HuH-7.5 (cell line): ENCODE results near the gene HSFX3.
"Not testable (repeated sequence)": the region's sequence is repeated elsewhere in the genome, so short reads cannot be mapped to it uniquely, and the experiment has no call there.

Experiments used
- DNase-seq: peaks from one replicate; pipeline ENCODE4 v3.0.0; 2011; ENCODE audit warnings: low spot score

HSFX3 gene, protein sequence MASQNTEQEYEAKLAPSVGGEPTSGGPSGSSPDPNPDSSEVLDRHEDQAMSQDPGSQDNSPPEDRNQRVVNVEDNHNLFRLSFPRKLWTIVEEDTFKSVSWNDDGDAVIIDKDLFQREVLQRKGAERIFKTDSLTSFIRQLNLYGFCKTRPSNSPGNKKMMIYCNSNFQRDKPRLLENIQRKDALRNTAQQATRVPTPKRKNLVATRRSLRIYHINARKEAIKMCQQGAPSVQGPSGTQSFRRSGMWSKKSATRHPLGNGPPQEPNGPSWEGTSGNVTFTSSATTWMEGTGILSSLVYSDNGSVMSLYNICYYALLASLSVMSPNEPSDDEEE

DNA sequence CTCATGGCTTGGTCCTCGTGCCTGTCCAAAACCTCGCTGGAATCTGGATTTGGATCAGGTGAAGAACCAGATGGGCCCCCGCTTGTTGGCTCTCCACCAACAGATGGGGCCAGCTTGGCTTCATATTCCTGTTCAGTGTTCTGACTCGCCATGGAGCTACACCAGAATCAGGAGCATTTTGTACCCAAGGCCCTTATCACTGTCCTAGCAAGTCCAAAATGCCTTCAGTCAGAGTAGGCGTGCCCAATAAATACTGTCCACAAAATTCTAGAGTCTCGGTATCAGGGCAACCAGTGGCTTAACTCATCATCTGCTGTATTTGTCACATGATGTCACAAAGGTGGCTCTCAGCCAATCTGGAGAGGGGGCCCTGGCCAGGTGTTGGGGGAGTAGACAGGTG is at the start of gene HSFX3:
HSFX3 (minus strand) TSS at position 224 of the 400 bp plus-strand sequence; CDS start at position 152, 72 bp downstream.
- not testable (repeated sequence) for DNase-seq

DNA sequence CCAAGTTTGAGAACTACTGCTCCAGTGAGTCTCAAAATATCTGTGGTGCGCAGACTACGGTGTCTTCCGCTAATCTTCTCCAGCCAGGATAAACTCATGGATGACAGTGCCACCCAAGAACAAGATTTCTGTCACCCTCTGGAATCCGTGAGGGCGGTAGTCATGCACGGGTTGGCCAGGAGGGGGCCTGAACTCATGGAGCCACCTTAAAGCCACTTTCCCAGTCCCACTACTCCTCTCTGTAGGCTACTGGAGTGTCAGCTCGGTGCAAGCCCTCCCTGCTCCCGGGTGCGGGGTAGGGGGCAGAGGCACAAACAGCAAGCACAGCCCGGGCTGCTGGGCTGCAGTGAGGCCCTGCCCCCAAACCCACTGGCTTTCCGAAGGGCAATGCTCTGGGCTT is 48.9 kb upstream of the HSFX3 start:
- DNase-seq, result not testable (repeated sequence)

GRCh38 chrX:149595943-149596342 is 46.2 kb upstream of the HSFX3 start:
- DNase-seq, result not testable (repeated sequence)

GRCh38 chrX:149595214-149595613 is 45.5 kb upstream of the HSFX3 start, which contains the start of gene HSFX2:
HSFX2 (minus strand) TSS chrX:149595314; CDS start chrX:149594700, 614 bp downstream.
- DNase-seq, result not testable (repeated sequence)

DNA sequence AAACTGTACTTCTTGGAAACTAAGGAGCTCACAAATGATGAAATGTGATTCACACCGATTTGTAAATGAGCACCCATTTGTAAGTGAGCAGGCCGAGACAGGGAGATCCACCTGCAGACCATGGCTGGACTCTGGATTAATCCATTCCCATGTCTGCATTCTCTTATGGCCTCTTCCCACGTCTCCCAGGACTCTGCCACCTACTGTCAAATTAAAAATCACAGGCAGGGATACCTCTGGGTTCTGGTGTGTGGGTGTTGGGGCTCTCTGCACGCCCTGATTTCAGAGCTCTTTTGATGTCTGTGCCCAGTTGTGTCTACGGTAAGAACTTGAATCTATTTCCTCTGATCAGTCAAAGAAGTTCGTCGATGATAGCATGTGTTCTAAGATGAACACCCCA is 41.3 kb upstream of the HSFX3 start:
- DNase-seq, result not testable (repeated sequence)

DNA sequence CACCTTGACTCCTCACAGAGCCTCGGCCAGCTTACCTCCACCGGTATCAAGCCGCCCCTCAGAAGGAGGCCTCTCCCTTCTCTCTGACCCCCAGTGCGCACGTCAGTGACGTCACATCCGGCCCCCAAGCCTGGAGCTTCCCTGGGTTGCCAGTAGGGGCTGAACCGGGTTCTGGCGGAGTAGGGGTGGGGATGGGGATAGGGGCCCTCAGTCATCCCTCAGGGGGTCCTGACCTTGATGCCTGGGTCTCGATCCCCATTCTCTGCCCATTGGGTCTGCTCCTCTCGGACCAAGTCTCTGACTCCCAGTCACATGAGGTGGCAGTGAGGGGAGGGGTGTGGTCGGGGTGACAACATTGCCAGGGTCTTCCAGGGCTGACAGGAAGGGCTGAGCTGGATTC is 37.6 kb upstream of the HSFX3 start, which contains the start of gene MAGEA9B:
MAGEA9B (minus strand) TSS at position 101 of the 400 bp plus-strand sequence. CDS start 4,280 bp downstream, outside the sequence.
- not testable (repeated sequence) for DNase-seq

DNA sequence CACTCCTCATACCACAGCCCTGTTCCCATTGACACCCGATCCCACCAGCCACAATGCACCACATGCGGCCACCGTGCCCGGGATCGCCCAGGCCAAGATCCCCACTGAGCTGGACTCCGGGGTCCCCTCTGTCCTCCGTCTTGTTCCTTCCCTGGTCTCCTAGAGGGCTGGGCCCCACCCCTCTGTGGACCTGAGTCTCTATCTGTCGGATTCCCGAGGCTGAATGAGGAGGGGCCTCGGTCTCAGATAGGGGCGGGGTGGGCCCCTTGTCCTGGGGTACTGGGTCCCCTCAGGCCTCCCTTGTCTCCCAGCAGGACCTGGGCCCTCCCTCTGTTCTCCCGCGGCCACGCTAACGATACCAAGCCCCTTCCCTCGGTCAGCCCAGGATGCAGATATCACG is 35.9 kb upstream of the HSFX3 start:
- DNase-seq, result not testable (repeated sequence)

DNA sequence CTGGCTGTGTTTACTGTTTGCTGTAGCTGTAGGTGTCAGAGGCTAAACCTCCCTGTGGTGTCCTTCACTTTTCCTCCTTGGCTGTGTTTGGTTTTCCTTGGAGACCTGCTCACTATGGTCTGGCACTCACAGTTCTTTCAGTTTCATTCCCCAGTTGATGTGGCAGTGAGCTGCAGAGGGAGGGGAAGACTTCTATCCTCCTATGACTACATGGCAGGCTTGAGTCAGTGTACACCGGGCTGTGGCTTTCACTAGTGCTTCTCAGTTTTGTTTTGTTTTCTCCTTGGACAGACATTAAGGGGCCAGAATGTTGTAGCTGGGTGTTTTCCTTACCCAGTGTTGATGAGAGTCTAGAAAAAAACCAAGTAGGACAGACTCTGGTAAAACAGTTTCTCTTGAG is 23.7 kb upstream of the HSFX3 start:
- not testable (repeated sequence) for DNase-seq

DNA sequence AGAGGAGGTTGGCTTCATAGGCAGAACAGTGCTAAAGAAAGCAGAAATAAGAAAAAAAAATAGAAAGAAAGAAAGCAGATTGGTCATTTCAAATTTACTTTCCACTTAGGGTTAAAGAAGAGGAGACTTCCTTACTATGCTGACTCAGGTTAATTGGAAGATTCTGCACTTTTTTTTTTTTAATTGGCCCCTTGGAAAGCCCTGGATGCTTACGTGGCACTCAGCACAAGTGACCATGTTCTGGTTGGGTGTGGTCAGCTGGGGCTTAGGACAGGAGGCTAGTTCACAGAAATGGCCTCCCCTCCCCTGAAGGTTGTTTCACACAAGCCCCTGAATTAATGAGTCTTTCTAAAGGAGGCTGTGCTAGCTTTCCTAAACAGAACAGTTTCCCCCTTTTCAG is 23.0 kb upstream of the HSFX3 start:
- no peak for DNase-seq

DNA sequence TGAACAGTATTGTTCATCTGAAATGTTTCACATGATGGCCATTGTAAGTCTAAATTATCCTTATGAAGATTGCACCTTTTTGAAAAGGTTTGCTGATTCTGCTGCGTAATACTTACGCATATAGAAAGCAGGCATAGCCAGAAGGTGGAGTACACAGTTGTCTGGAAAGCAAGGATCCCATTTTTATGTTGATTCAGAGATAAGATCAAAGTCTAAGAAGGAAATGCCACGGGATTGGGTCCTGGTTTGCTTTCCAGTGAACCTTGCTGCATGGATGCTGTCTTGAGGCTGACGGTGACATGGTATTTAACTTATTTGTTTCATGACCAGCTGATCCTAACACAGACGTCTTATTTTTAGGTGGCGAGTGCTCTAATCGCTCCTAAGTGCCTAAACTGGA is 22.0 kb upstream of the HSFX3 start:
- no peak for DNase-seq

DNA sequence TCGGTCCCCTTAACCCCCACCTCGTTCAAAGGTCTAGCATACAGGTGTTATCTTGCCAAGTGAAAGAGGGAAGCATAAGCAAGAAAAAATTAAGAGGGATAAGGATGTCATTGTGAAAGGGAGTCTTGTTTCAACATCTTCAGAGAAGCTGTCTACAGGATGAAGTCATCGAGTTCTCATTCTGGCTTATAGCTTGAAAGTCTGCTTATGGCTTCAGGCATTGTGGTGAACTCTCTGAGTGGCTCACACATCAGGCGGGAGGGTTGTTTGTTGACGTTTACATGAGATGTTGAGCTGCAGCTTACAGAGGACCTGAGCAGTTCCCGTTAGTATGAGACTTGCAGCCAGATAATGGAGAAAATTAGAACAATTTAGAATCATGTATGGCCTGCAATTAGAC is 20.9 kb upstream of the HSFX3 start:
- no peak for DNase-seq

DNA sequence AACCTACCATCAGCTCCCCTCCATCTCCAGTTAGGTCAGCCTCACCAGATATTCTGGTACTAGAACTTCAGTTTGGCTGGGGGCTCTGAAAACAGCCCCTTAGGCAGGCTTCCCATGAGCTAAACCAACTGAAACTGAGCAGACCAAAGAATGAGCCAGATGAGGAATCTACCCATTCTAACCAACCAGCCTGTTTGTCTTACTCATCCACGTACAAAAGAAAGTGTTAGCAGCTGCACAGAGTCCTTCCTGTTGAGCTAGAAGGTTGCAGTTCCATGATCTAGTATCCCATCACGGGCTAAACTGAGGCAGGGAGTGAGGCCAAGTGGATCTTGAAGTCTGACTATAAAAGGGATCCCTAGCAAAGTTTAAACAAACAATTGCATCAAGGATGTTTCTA is 20.0 kb upstream of the HSFX3 start:
- no peak for DNase-seq

GRCh38 chrX:149568701-149569296 is 19.1 kb upstream of the HSFX3 start:
- no peak for DNase-seq

DNA sequence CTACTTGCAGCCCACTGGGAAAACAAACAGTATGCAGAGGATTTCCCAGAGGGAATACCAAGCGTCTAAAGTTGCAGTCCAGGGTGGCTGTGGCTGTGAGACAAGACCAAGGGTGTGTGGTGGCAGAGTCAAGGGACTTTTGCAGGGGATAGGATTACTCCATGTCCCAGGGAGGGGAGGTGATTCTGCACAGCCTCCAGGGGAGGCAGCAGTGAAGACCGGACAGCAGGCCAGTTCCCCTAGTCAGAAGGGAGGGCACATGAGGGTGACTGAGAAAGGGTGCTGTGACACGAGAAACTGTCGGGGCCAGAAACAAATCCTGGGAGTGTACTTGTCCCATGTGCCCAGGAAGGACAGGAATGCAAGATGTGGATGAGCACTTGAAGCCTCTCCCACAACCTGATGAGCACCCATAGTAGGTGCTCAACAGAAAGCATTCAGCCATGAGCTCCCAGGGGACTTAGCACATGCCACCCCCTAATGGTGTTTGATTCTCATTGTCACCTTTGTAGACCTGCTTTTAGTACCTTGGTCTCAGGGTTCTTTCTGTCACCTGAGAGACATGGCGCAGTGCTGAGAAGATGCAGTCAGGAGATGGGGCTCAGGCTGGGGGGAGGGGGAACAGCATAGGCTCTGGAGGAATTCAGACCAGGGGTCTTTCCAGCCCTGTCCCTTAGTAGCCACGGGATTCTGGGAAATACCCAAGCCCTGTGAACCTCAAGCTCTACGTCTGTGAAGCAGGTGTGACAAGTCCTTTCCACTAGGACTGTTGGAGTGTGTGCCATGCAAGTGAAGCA is 18.1 kb upstream of the HSFX3 start:
- no peak for DNase-seq

- no peak for DNase-seq
These were observed 13.6 kb upstream of the HSFX3 start for GRCh38 chrX:149563359-149563758.

GRCh38 chrX:149555251-149555650 is 5.5 kb upstream of the HSFX3 start:
- DNase-seq, result not testable (repeated sequence)

GRCh38 chrX:149551939-149552248 is 2.2 kb upstream of the HSFX3 start:
- not testable (repeated sequence) for DNase-seq

- not testable (repeated sequence) for DNase-seq
These were observed 1.7 kb upstream of the HSFX3 start for GRCh38 chrX:149551245-149551938.

DNA sequence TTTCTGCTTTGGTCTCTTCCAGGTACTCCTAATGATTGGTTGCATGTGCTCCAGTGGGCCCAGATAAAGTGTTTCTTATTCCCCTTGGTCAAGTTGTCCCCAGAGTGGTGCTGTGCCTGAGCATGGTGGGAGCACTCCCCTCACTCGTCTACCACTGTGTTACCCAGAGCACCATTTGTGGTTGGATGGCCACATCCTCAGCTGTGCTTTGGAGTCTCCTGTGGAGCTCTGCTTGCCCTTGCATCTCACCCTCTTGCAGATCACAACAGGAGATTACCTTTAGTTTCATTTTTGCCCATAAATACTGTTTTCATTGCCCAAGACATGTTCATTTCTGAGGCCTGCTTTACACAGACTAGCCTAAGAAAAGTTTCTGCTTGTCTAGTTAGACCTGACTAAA is 730 bp upstream of the HSFX3 start:
- DNase-seq, result not testable (repeated sequence)

DNA sequence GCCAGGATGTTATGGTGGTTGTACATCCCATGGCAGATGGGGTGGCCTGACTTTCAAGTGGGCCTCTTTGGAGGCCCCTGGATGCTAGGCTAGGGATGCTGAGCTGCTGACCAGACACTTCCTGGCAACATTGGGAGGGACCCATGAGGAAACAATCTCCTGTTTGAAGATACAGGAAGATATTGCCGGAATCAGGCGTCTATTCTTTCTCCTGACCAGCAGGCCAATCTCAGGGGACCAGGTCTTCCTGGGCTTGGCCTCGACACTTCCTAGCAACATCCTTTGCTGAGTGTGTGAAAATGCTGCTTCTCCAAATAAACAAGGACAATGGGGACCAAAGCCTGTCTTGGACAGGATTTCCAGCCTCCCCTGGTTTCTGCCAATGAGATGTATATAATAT is 1.9 kb downstream of the HSFX3 start:
- not testable (repeated sequence) for DNase-seq

DNA sequence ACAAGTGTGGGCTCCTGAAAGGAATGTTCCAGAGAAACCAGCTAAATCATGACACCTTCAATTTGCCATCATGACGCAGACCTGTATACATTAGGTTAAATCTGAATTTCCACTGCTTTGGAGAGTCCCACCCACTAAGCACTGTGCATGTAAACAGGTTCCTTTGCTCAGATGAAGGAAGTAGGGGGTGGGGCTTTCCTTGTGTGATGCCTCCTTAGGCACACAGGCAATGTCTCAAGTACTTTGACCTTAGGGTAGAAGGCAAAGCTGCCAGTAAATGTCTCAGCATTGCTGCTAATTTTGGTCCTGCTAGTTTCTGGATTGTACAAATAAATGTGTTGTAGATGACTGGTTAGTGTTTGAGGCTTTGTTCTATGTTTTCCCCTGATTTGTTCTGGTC is 2.8 kb downstream of the HSFX3 start:
- DNase-seq, result not testable (repeated sequence)
